Left lung (tissue), 10 donors: ENCODE measurements around the gene SIRPA. TPM values are rescaled to one million over a fixed set of nuclear protein-coding genes. Genes with fewer than 3 reads are reported as not detected.

Source experiments
- ATAC-seq: fragments of 200-7000 bp; cut with Tn5 transposase; one replicate; pipeline ENCODE4 v1.9.1; 2020; ENCODE audit warnings: moderate library complexity
- DNase-seq, 4 donors: peaks; one replicate each; pipeline ENCODE4 v3.0.0-alpha.2; 2013 to 2020
- H3K27ac ChIP-seq, 2 donors: fragments of 200-600 bp; sonication (generic) in 1 of 2; one replicate each; pipeline versions ENCODE4 v1.5.0 to v1.8.0; 2020 to 2021
- H3K27me3 ChIP-seq, 2 donors: fragments of 200-600 bp; sonication (generic) in 1 of 2; one replicate each; pipeline versions ENCODE4 v1.5.0 to v1.8.0; 2020 to 2021
- H3K36me3 ChIP-seq, 2 donors: fragments of 200-600 bp; sonication (generic) in 1 of 2; one replicate each; pipeline versions ENCODE4 v1.5.0 to v1.8.0; 2020 to 2021
- H3K4me1 ChIP-seq, 2 donors: fragments of 200-600 bp; one replicate each; pipeline ENCODE4 v1.8.0; 2021
- H3K4me3 ChIP-seq, 2 donors: fragments of 200-600 bp; sonication (generic) in 1 of 2; one replicate each; pipeline versions ENCODE4 v1.5.0 to v1.8.0; 2020 to 2021; ENCODE audit warnings: mild to moderate bottlenecking in 1 of 2
- H3K9me3 ChIP-seq, 2 donors: fragments of 200-600 bp; sonication (generic) in 1 of 2; one replicate each; pipeline versions ENCODE4 v1.5.0 to v1.8.0; 2020 to 2021
- CTCF ChIP-seq, 2 donors: fragments of 200-600 bp; sonication (generic) in 1 of 2; IDR thresholded peaks; one replicate each; pipeline versions ENCODE4 v1.5.0 to v1.8.0; 2021; ENCODE audit warnings: antibody characterized with exemption in 2 of 2
- intact Hi-C, 2 donors: fragments of 100-400 bp; cut with DNase I; formaldehyde crosslinking; loops; one replicate each; pipeline versions ENCODE4 v1.11.2 to v1.14.2; 2022
- polyA plus RNA-seq, 6 donors: library from polyadenylated mRNA; unstranded; fragments of 120-200 nt; gene quantifications; one replicate each; pipeline ENCODE4 v1.2.1, GENCODE V29; 2013; ENCODE audit not compliant: insufficient read length in 6 of 6
- total RNA-seq, 2 donors: library from RNA; stranded (reverse); fragmentation: NEBNext Ultra II Directional; extraction: Animal tissue kit (Norgen Biotek cat#: 25700); gene quantifications; one replicate each; pipeline ENCODE4 v1.2.1, GENCODE V29; 2021
- donor health status: DM: no; HTN: yes; CAD: no.
- donor health status: DM: no; HTN: no; CAD: no.

The SIRPA gene
- total and polyA plus RNA-seq, 8 donors, result 9.8 to 102 (median 12.4) TPM

- H3K27me3 ChIP-seq, result peaks cover 22 to 95% of the 10 kb centered on the region in 2 donors
Measured at GRCh38 chr20:1890469-1891262, 4.5 kb upstream of the SIRPA start.

GRCh38 chr20:1891263-1892118 is 3.7 kb upstream of the SIRPA start:
- no peak overlapping the region for H3K27ac ChIP-seq
- intact Hi-C loops, result no loop called here
- ATAC-seq, result no peak
- H3K27me3 ChIP-seq, result peaks cover 27 to 95% of the 10 kb centered on the region in 2 donors
- no peak for DNase-seq
- H3K4me1 ChIP-seq, result peaks cover 0 to 50% of the 10 kb centered on the region in 2 donors
- H3K4me3 ChIP-seq, result no peak overlapping the region
- no peaks in the 10 kb centered on the region for H3K9me3 ChIP-seq
- no peaks in the 10 kb centered on the region for H3K36me3 ChIP-seq
- TF ChIP-seq CTCF (IDR thresholded peaks at IDR 0.05), result no peak

More at GRCh38 chr20:1890469-1891262, 4.5 kb upstream of the SIRPA start:
- Histone ChIP-seq H3K4me1 (peaks cover 0 to 50% of the 10 kb centered on the region in 2 donors), H3K27ac (no peak overlapping the region), H3K4me3 (no peak overlapping the region), H3K9me3 (no peaks in the 10 kb centered on the region), H3K36me3 (no peaks in the 10 kb centered on the region)
- no peak for TF ChIP-seq CTCF (IDR thresholded peaks at IDR 0.05)
- ATAC-seq (no peak), DNase-seq (no peak)
- intact Hi-C loops, result no loop called here

- no peak for TF ChIP-seq CTCF (IDR thresholded peaks at IDR 0.05)
- intact Hi-C loops, result no loop called here
- Histone ChIP-seq H3K4me3 (no peak overlapping the region), H3K4me1 (peaks cover 0 to 51% of the 10 kb centered on the region in 2 donors), H3K27me3 (peaks cover 24 to 95% of the 10 kb centered on the region in 2 donors), H3K27ac (no peak overlapping the region), H3K36me3 (no peaks in the 10 kb centered on the region), H3K9me3 (no peaks in the 10 kb centered on the region)
- DNase-seq (no peak), ATAC-seq (no peak)
Measured at GRCh38 chr20:1892119-1892385, 3.2 kb upstream of the SIRPA start.

GRCh38 chr20:1893721-1894470 is 1.3 kb upstream of the SIRPA start:
- ATAC-seq, result peak; percentile 48

More at GRCh38 chr20:1893721-1894470, 1.3 kb upstream of the SIRPA start:
- intact Hi-C loops, result no loop called here
- Histone ChIP-seq H3K27ac (peak overlapping the region; percentile 84 to 98), H3K9me3 (no peaks in the 10 kb centered on the region), H3K4me1 (peaks cover 3 to 57% of the 10 kb centered on the region in 2 donors), H3K4me3 (peak overlapping the region; percentile 36 to 62), H3K27me3 (peaks cover 17 to 93% of the 10 kb centered on the region in 2 donors), H3K36me3 (no peaks in the 10 kb centered on the region)
- TF ChIP-seq CTCF (IDR thresholded peaks at IDR 0.05), result peak in 1 of 2 donors; percentile 19
- peak in 2 of 4 donors; percentile 74 to 95 for DNase-seq
